ENCODE data around the gene KBTBD13.

The KBTBD13 gene

GRCh38 chr15:65115086-65115485, 38.5 kb downstream of the KBTBD13 start, which contains the start of gene UBAP1L:
UBAP1L (minus strand) TSS chr15:65115200; CDS start chr15:65106215, 8,985 bp downstream.
- Mint-ChIP-seq H3K9me3 (no peaks in the 10 kb centered on the region), H3K27ac (no peak within 1 kb of the TSS), H3K4me1 (no peaks in the 10 kb centered on the region), H3K4me3 (no peak within 1 kb of the TSS), H3K27me3 (no peaks in the 10 kb centered on the region), H3K36me3 (peaks cover 45 to 51% of the 10 kb centered on the region in 2 donors)
- DNase-seq (no peak), ATAC-seq (replicated peaks) (no peak)

GRCh38 chr15:65115542-65115941, 39.0 kb downstream of the KBTBD13 start:
- no peak overlapping the region for H3K4me3 Mint-ChIP-seq
- no peak overlapping the region for H3K27ac Mint-ChIP-seq
- ATAC-seq (replicated peaks), result no peak
- H3K36me3 Mint-ChIP-seq, result peaks cover 45 to 51% of the 10 kb centered on the region in 2 donors
- no peaks in the 10 kb centered on the region for H3K9me3 Mint-ChIP-seq
- DNase-seq, result no peak
- no peaks in the 10 kb centered on the region for H3K27me3 Mint-ChIP-seq
- H3K4me1 Mint-ChIP-seq, result no peaks in the 10 kb centered on the region
